Left renal pelvis (tissue), 4 donors: ENCODE measurements around the gene CALML3. TPM values are rescaled to one million over a fixed set of nuclear protein-coding genes. Genes with fewer than 3 reads are reported as not detected.

Experiments
- DNase-seq, 4 donors: peaks; one replicate each; pipeline ENCODE4 v3.0.0-alpha.2; 2013; ENCODE audit warnings: low read depth in 4 of 4, low spot score in 3 of 4
- polyA plus RNA-seq, 4 donors: library from polyadenylated mRNA; unstranded; fragments of 120-200 nt; gene quantifications; one replicate each; pipeline ENCODE4 v1.2.1, GENCODE V29; 2013; ENCODE audit not compliant: insufficient read length in 4 of 4

The CALML3 gene
- polyA plus RNA-seq, 4 donors, result 0.11 TPM; not detected in 3

DNA sequence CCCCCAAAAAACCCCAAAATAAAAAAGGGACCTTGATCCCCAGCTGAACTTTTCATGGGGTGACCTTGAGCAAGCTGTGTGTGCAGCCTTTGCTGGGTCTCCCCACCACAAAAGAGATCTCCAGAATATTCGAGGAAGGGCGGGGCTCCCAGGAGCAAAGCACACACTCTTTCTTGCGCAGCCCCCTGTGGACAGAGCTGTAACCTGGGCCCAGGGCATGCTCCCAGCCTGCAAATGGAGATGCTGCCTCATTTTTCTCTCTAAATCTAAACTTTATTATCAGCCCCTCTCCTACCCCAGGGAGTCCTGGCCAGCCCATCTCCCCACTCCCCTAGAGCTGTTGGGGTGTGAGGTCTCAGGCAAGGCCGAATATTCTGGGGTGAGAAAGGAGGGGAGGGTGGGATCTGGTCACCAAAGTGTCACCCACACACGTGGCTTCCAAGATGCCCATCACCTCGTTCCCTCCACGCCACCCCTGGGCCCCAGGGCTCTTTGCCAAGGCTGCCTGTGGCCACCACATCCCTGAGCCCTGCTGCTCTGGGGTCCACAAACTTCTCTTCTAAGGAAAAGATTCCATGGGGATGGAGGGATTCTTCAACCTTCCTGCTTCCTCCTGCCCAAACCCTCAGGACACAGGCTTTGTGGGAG lies 1.7 kb upstream of the CALML3 start:
- DNase-seq, result no peak

DNA sequence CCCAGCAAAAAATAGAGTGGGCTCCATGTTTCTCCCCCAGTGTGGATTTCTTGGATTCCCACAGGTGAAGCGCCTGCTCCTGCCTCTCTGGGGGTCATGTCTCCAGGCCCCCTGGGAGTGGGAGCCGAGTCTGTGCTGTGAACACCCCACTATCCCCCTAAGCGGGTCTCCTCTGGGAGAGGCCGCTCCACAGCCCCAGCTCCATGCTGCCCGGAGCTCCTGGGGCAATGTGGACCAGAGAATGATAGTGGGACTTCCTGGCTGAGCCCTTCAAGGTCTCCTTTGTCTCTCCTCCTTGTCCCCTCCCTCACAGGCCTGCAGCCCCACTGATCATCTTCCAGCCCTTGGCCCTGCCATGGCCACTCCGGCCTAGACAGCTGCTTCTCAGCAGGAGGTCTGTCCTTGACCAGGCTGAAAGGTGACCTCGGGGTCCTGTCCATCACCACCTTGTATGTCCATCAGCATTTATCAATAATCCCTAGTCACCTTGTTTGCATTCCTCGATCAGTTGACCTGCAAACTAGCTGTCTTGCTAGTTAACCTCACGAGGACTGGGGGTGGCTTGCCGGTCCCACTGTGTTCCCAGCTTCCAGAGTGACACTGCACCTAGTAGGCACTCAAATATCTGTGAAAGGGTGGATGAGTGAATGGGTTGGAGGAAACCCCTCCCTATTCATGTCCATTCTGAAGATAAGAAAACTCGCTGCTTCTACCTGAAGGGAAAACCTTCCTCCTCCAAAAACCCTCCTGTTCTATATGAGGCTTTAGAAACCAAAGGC lies 776 bp upstream of the CALML3 start:
- no peak for DNase-seq

DNA sequence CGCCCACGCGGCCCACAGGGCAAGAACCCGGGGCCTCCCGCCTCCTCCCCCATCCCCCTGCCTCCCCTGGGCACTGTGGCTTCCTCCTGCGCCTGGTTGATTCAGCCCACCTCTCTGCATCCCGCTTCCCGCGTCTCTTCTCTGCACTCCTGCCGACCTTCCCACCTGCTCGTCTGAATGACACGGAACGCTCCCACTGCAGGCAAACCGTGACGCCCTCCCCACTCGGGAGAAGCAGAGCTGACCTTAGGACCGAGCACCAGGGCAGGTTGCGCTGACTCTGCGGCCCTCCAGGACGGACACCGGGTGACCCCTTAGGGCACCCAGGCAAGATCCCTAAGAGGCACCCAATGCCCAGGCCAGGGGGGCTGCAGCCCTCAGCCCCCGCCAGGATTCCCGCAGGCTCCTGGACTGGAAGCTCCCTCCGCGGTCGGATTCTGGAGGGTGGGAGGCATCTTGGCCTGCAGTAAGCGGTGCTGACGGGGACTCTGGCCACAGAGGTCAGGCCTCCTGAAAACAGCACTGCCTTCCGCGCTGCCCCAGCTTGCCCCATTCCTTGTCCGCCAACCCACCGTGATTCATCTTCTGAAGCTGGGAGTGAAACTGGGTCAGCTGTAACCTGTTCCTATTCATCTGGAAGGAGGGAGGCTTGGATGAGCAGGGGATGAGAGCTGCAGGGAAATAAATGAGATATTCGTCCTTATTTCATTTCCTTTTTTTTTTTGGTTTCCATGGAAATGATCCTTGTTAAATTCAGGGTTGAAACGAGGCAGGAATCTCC lies 990 bp downstream of the CALML3 start:
- DNase-seq, result no peak

DNA sequence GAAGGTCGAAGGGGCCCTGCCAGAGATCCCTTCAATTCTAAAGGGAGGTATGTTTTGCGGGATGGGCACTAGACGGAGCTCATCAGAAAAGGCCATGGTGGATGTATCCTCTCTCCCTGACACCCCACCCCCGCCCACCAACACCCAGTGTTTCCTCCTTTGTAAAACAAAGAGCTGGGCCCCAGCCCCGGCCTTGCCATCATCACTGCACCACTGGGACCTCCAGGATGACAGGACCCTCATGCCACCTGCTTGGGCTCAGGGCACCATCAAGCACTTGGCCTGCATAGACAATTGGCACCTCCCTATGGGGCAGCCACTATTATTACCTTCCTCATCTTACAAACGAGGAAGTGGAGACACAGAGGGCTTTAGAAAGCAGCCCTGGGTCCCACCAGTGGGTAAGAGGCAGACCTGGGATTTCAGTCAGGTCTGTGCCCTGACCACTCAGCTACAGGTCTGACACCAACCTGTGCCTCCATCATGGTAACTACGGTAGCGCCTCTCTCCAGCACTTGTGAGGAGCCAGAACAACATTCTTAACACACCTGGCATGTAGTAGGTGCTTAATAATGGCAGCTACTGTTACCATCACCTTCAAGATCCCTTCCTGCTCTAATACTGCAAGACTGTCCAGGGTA lies 2.0 kb downstream of the CALML3 start:
- DNase-seq, result no peak

DNA sequence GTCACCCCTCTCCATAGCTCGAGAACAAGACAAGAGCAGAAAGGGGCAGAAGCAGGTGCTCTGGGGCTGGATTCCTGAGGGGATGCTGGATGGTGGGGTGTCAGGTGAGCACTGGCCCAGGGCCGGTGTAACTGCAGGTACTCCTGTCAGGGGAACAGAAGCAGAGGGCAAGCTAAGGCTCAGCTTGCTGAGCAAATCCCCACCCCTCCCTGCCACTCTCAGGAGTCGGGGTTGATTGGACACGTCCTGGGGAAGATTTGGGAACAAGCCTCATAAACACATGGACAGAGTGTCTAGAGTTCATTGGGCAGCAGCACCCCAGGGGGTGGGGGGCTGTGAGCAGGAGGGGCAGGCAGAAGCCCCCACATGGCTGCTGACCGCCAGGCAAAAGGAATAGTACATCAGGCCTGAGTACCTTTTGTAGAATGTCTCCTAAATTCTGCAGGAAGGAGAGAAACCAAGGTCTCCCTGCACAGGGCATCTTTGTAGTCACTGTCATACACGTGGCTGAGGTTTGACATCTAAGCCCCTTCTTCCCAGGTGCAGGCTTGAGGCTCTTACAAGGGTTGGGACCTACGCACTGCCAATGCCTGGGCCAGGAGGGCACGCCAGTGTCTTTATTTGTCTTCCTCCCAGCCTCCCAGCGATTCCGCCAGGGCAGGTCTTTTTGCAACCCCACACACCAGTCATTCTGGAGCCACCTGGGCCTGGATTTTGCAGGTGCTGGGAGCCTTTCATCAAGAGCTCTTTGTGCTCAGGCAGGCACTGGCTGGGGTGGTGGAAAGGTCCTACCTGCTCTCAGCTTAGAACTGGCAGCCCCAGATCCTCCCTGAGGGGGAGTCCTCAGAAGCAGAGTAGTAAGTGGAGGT lies 2.8 kb downstream of the CALML3 start:
- DNase-seq, result no peak

DNA sequence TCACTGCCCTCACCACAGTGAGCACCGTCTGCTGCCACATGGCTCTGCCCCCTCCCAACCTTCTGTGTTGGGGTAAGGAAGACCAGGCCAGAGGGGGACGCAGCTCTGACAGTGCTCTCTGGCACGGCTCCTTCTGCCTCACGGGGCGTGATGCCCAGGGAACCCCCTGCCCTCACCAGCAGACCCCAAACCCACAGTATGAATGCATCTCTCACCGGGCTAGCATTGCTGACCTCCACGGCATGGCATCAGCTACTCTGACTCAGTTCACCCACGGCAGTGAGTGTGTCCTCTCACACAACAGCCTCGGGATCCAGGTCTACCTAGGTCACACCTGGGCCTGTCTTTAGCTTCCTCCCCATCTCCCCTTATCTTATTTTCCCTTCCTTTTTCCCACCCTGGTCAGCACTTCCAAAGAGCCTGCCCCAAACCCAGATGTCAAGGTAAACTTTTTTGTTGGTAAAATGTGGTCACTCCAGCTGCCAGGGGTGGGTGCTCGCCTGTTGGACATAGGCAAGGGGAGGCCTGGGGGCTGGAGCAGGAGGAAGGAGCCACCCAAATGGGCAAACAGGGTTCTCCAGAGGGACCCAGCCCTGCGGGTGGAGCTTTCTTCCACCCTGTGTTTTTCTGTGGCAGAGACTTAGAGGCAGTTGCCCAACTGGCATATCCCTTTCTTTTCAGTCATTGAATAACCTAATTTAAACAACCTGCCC lies 4.4 kb downstream of the CALML3 start:
- no peak for DNase-seq

DNA sequence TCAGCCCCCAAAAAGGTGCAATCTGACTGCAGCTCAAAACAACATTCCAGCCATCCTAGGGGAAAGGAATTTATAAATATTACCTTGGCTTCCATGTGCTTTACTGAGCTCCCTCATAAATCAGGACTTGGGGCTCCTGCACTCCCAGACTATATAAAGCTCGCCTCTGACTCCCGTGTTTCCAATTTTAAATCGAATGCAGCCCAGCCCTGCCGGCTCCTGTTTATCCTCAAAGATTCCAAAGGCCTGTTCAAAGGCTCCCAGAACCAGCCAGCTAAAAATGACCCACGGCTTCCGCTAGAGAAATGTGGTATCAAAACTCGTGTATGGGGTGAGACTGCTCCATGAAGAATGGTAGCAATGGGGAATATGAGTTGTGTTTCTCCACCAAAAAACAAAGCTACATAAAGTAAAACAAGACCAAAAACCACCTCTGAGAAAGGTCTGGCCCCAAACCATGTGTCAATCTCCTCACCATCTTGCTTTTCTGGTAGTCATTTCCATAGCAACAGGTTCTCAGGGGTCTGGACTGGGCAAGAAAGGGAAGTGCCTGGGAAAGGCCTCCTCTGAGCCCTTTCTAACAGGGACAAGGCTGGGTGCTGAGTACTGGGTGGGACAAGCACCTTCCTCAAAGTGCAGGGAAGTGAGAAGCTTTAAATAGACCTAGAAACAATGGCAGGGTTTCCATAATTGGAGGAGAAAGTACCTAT lies 5.1 kb downstream of the CALML3 start:
- DNase-seq, result no peak

DNA sequence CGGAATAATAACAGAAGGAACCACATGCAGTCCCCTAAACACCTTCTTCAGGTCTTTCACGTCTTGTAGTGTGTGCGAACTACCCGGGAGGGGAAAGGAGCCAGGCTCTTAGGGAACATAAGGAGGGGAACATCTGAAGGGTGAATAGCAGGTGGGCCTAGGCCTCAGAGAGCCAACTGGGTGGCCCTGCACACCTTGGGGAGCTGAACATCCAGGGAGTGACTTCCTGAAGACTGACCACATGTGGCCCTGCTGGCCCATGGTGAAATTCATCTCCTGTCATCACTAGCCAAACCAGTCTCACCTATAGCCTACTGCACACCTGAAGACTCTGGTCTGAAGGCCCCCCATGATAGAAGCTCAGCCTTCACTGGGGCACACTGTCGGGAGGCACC lies 5.6 kb downstream of the CALML3 start:
- DNase-seq, result no peak

DNA sequence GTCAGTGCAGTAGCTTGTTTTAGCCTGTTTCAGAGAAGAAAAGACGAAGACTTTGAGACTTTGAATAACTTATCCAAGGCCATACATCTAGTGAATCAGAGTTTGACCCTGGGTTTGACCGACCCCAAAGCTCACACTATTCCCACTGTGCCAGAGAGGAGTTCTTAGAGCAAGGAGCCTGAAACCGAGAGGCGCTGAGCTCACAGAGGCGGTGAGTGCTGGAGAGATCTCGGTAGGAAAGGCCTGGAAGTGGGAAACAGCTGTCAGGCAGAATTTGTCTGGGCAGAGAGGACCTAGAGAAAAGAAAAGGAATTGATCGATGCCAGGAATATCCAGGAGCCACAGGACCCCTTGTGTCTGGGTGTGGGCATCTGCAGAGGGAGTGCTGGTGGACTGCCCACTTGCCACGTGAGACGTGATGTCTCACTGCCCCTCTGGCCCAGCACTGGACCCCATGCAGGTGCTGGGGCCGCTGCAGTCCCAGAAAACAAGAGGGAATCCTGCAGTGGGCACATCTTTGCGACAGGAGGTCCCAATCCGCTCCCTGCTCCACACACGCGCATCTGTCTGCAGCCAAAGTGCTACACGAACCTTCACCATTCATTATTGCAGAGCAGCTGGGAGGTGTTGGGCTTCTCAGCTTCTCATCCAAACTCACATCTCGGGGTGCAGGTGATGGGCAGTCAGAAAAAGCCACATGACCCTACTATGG lies 6.2 kb downstream of the CALML3 start:
- DNase-seq, result no peak

DNA sequence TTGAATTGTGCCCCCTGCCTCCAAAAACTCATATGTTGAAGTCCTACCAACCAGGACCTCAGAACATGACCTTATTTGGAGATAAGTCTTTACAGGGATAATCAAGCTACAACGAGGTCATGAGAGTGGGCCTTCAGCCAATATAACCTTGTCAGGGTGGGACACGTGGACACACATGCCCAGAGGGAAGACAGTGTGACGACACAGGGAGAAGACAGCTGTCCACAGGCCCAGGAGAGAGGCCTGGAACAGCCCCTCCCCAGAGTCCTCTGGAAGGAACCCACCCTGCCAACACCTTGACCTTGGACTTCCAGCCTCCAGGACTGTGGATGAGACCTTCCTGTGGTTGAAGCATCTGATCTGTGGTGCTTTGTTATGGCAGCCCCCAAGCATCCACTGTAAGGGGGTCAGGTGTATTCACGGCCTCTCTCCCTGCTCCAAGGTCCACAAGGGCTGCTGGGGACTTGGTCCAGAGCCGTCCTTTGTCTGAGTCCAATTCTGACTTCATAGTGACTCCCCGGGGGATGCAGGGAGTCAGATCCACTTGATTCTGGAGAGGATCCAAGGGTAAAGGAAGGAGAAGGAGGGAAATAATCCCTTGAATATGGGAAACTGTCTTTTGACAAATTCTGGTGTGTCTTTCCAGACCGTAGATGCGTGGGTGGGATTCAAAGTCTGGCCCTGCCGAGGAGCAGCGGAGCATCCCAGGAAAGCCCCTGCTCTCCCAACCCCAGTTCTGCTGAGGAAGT lies 7.0 kb downstream of the CALML3 start:
- DNase-seq, result no peak

DNA sequence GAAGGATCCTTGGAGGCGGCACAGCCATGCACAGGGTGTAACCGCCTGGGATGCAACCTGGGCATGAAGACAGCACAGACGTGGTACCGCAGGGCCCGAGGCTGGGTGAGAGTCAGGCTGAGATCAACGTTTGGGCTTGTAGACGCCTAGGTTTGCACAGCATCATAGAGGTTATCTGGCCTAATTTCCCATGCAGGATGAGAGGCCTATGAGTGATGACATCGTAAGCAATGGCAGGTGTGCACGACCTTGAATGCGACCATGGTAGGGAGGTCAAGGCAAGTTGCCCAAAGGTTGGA lies 7.5 kb downstream of the CALML3 start:
- no peak for DNase-seq

DNA sequence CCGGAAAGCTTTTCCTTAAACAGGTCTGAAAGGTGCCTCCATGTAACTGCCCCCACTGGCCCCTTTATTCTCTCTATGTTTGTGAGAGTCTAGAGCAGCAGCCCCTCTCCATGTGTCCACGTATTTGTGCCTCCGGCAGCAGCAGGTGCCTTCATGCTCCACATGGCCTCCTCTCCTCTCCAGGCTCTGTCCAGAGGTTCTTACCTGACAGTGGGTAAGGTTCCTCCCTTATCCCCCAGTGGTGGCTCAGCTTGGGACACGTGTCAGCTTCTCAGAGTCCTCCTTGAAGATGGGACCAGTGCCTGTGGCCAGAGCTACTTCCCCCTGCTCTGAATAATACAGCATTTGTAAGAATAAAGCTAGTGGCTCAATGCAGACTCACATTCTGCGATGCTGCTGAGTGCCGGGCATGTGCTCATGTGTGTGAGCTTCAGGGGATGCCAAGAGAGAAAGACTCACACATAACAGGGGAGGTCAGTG lies 7.9 kb downstream of the CALML3 start:
- no peak for DNase-seq

DNA sequence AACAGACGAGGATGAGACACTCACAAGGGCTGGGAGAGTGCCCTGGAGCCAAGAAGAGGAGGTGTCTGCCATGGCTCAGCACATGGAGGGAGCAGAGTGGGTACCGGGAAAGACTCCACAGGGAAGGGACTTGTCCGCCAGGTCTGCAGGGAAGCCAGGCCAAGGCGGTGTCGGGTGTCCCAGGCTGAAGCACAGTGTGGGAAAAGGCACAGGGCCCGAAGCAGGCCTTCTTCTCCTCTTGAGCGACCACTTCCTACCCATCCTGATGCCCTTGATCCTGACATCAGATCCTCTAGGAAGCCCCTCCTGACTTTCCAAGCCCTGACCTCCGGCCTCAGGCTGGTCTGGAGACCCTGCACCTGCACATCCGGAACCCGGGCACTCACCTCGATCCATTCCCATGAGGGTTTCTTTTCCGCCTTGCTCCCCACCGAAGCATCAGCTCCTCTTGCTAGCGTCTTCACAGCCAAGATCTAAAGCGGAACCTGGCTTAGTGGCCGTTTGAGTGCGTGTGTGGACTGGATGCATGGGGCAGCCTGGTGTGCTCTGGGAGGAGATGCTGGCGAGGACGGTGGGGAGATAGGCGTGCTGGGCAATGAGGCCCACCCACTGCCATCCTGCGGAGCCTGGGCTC lies 8.5 kb downstream of the CALML3 start:
- no peak for DNase-seq

DNA sequence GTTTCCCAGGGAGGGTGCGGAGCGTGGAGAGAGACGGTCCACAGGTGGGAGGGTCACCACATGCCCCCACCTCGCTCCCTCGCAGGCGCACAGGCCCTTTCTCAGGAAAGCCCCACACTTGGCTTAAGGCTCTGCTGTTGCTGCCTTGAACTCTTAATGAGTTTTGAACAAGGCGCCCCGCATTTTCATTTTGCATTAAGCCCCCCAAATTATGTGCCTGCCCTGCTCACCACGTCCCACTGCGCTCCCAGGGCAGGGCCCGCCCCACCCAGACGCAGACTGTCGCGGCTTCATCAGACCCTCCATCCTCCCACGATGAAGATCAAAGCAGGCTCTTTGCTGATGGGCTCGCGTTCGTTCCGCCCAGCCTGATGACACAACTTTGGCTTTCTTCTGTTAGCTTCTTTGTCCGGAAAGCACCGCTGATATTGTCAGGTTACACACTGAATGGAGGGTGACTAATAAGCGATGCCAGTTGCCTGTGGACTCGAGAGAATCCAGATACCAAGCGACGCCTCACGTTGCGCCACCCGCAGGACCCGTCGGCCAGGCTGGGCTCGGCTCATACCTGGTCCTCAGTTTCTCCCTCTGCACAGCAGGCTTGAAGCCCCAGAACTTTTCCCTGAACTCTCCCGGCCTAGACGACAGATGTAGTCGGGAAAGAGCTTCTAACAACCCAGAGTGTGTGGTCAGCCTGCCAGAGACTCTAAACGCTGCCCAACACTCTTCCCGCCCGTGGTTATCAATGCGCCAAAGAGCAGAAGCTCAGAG lies 9.5 kb downstream of the CALML3 start:
- no peak for DNase-seq

DNA sequence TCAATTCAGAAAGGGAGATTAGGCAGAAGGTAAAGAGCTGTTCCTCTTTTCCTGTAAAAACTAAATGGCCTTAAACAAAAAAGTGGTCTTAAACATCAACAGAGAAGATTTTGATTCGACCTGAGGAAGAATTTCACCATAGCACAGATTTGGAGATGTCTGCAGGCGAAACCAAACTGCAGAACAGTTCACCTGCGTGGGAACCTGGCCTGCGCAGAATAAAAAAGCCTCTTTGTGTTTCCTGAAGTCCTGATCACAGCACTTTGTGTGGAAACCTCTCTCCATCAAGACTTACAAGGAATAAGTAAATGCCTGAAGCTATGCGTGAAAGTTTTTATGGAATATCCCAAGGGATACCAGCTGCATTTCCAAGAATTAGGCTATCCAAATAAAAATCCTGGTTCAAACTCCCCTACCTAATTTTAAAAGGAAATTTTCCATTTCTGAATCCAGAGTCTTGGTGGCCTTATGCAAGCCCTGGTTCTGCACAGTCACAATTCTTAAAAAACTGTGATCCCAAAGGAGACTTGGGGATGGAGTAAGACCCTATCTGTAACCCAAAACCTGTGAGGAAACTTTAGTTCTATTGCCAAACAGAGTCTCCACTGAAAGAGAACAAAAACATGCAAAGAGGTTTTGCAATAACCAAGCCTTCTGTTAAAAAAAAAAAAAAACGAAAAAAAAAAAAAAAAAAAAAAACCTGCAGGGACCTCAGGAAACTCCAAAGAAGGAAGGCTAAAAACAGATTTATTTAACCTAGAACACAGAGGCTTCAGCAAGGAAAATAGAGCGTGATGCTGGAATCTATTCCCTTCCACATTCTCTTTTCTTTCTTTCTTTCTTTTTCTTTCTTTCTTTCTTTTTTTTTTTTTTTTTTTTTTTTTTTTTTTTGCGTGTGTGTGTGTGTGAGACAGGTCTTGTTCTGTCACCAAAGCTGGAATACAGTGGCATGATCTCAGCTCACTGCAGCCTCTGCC lies 10.4 kb downstream of the CALML3 start:
- DNase-seq, result no peak
